Aorta (tissue), 5 donors: ENCODE data around the gene KIFBP. TPM values are rescaled to one million over a fixed set of nuclear protein-coding genes. Genes with fewer than 3 reads are reported as not detected.
"Not testable (repeated sequence)": the region's sequence is repeated elsewhere in the genome, so short reads cannot be mapped to it uniquely, and the experiment has no call there.

Experiments
- ATAC-seq: fragments of 200-7000 bp; cut with Tn5 transposase; one replicate; pipeline ENCODE4 v1.9.1; 2022; ENCODE audit warnings: moderate library complexity; ENCODE audit not compliant: low FRiP score
- DNase-seq, 2 donors: peaks; one replicate each; pipeline ENCODE4 v3.0.0-alpha.2; 2020
- H3K27ac ChIP-seq, 2 donors: one replicate each; pipeline ENCODE4 v1.5.1; 2013; ENCODE audit warnings: low read length in 2 of 2, mild to moderate bottlenecking in 2 of 2, moderate library complexity in 2 of 2, control low read depth in 1 of 2, inconsistent platforms in 1 of 2, low read depth in 1 of 2
- H3K27me3 ChIP-seq, 2 donors: one replicate each; pipeline ENCODE4 v1.6.1; 2013; ENCODE audit warnings: control low read depth in 1 of 2, low read length in 1 of 2, mild to moderate bottlenecking in 1 of 2, moderate library complexity in 1 of 2; ENCODE audit not compliant: insufficient read depth in 2 of 2, control insufficient read depth in 1 of 2
- H3K36me3 ChIP-seq, 2 donors: one replicate each; pipeline ENCODE4 v1.6.1; 2013; ENCODE audit warnings: control low read depth in 1 of 2, low read length in 1 of 2, mild to moderate bottlenecking in 1 of 2; ENCODE audit not compliant: insufficient read depth in 2 of 2, control insufficient read depth in 1 of 2
- H3K4me1 ChIP-seq, 2 donors: one replicate each; pipeline ENCODE4 v1.6.1; 2013; ENCODE audit warnings: low read length in 2 of 2, control low read depth in 1 of 2, mild to moderate bottlenecking in 1 of 2, moderate library complexity in 1 of 2; ENCODE audit not compliant: insufficient read depth in 2 of 2, control insufficient read depth in 1 of 2
- H3K4me3 ChIP-seq, 2 donors: one replicate each; pipeline ENCODE4 v1.5.1; 2013; ENCODE audit warnings: low read length in 2 of 2, control low read depth in 1 of 2, mild to moderate bottlenecking in 1 of 2
- H3K9me3 ChIP-seq: one replicate; pipeline ENCODE4 v1.6.1; 2013; ENCODE audit warnings: mild to moderate bottlenecking, low read length; ENCODE audit not compliant: control insufficient read depth
- WGBS, 2 donors: extraction: QIAGEN DNeasy Blood & Tissue Kit; methylation state at CpG; one replicate each; pipeline ENCODE4 v1.1.7; 2013; 5-methylcytosine and 5-hydroxymethylcytosine counted together
- intact Hi-C, 2 donors: fragments of 100-400 bp; cut with DNase I; formaldehyde crosslinking; loops; one replicate each; pipeline versions ENCODE4 v1.14.2 to v1.15.0; 2022
- long read RNA-seq, 2 donors: library from polyadenylated mRNA; unstranded; transcript quantifications; one replicate each; pipeline ENCODE4 v2.0.0, GENCODE V29; 2020 to 2021
- polyA plus RNA-seq, 2 donors: library from polyadenylated mRNA; stranded (reverse); fragments of 200-250 nt; gene quantifications; one replicate each; pipeline ENCODE4 v1.2.3, GENCODE V29; 2013
- total RNA-seq, 2 donors: library from RNA; stranded (reverse); fragmentation: NEBNext Ultra II Directional; extraction: Animal tissue kit (Norgen Biotek cat#: 25700); gene quantifications; one replicate each; pipeline ENCODE4 v1.2.1, GENCODE V29; 2021
- donor health status: healthy with polysubstance abuse.
- donor health status: Bipolar disorder and iron deficiency.
- donor health status: DM: no; HTN: no; CAD: no.
- donor health status: DM: no; HTN: no; CAD: no.
- donor health status: DM: yes; HTN: yes; CAD: no.

KIFBP gene, protein sequence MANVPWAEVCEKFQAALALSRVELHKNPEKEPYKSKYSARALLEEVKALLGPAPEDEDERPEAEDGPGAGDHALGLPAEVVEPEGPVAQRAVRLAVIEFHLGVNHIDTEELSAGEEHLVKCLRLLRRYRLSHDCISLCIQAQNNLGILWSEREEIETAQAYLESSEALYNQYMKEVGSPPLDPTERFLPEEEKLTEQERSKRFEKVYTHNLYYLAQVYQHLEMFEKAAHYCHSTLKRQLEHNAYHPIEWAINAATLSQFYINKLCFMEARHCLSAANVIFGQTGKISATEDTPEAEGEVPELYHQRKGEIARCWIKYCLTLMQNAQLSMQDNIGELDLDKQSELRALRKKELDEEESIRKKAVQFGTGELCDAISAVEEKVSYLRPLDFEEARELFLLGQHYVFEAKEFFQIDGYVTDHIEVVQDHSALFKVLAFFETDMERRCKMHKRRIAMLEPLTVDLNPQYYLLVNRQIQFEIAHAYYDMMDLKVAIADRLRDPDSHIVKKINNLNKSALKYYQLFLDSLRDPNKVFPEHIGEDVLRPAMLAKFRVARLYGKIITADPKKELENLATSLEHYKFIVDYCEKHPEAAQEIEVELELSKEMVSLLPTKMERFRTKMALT
- 10 to 100 TPM; 27.4 to 28.4 TPM for total RNA-seq
- polyA plus RNA-seq: 10 to 100 TPM; 19.0 to 23.3 TPM
- long read RNA-seq, donor 1, transcript KIF1BP-201 (7 exons, 2,544 nt): major isoform, 120 of 146 reads
- long read RNA-seq, donor 1, partial matches to known transcripts: 8 of 146 reads
- long read RNA-seq, donor 1, other reads (novel, unspliced or antisense): 14 of 146 reads
- long read RNA-seq, donor 2, transcript KIF1BP-201 (7 exons, 2,544 nt): major isoform, 22 of 27 reads
- long read RNA-seq, donor 2, partial matches to known transcripts: 3 of 27 reads
- long read RNA-seq, donor 2, other reads (novel, unspliced or antisense): 1 of 27 reads

DNA sequence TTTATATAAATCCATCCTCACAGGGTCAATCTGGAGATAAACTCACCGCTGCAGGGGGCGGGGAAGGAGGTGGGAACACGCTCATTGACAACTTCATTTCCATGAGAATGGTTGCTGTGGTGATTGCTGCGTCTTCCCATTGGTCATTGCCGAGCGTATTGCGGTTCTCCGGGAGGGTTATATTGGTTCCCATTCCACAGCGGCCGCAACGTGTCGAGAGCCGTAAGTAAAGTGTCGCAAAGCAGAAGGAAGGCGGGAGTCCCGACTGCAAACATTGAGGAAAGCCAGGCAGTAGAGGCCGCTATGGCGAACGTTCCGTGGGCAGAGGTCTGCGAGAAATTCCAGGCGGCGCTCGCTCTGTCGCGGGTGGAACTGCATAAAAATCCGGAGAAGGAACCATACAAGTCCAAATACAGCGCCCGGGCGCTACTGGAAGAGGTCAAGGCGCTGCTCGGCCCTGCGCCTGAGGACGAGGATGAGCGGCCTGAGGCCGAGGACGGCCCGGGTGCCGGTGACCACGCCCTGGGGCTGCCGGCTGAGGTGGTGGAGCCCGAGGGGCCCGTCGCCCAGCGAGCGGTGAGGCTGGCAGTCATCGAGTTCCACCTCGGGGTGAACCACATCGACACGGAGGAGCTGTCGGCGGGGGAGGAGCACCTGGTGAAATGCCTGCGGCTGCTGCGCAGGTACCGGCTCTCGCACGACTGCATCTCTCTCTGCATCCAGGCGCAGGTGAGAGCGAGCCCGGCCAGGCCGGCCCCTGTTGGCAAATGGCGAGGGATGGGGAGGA is at the start of gene KIFBP:
TSS of gene KIFBP (plus strand) at position 274 of the 787 bp plus-strand sequence. CDS start at position 304, 30 bp downstream.
- peak; percentile 95 to 96 for DNase-seq
- peak; percentile 97 for ATAC-seq
- Histone ChIP-seq H3K4me1 (no peaks in the 10 kb centered on the region), H3K27ac (peak within 1 kb of the TSS; percentile 18 to 85), H3K4me3 (peak within 1 kb of the TSS; percentile 91 to 96), H3K36me3 (no peaks in the 10 kb centered on the region), H3K9me3 (no peaks in the 10 kb centered on the region), H3K27me3 (no peaks in the 10 kb centered on the region)
- 0% methylated on average over 59 to 62 of the region's 62 CpGs for WGBS, 2 donors
- intact Hi-C loops: loop anchor here in 1 of 2 donors (2.0 kb wide), 2 partner anchors 32 to 104 kb away; partner anchors contain the start of gene DDX21

DNA sequence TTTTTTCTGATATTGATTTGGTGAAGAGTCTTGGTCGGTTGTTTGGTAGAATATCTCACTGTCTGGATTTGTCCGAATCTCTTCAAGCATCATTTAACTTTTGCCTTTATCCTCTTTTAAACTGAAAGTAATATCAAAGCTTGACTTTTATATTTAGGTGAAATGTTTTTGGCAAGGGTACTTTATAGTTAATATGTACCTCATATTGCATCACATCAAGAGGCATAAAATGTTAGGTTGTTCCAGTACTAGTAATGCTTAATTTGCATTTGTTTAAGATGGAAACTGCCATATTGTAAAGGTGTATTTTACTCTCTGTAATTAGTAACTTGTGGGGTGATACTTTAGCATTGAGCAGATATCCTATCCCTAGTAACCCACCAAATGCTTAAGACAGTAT is 49.7 kb upstream of the KIFBP start:
- no peak overlapping the region for H3K4me3 ChIP-seq
- no peaks in the 10 kb centered on the region for H3K4me1 ChIP-seq
- no peaks in the 10 kb centered on the region for H3K9me3 ChIP-seq
- ATAC-seq: no peak
- 87% methylated on average over 2 of the region's 2 CpGs for WGBS, 2 donors
- no peak for DNase-seq
- peaks cover 2 to 6% of the 10 kb centered on the region in 2 donors for H3K36me3 ChIP-seq
- intact Hi-C loops: no loop called here
- no peak overlapping the region for H3K27ac ChIP-seq
- no peaks in the 10 kb centered on the region for H3K27me3 ChIP-seq

DNA sequence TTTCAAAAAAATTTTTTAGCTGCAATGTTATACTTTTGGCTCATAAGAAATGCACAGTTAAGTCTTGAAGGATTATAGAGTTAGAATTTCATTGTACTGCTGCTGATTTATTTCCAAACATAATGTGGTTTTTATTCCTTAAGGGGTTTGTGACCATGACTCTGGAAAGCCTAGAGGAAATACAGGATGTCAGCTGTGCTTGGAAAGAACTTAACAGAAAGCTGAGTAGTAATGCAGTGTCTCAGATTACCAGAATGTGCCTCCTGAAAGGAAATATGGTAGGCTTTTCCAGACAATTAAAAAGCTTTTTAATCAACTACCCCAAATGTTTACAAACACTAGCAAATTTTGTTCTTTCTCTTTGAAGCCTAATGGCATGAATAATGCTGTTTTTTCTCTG is 47.7 kb upstream of the KIFBP start:
- H3K27me3 ChIP-seq: not testable (repeated sequence)

DNA sequence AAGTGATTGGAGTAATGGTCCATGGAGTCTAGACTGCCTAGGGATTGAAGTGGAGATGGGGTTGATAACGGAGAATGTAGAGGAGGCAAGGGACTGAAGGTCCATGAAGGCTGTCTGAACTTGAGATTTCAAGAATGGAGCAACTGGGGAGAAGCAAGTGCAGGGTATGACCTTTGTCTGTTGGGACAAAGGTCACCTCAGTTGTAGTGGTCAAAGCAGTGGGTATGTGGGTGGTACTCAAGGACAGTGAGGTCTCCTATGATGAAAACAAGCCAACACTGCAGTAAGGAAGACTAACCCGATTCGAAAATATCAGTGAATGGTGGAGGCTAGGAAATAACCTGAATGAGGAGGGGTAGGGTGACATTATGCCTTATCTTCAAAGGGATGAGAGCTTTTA is 38.0 kb upstream of the KIFBP start:
- intact Hi-C loops: no loop called here
- H3K36me3 ChIP-seq: no peaks in the 10 kb centered on the region
- no peaks in the 10 kb centered on the region for H3K9me3 ChIP-seq
- WGBS, 2 donors: 89 to 93% methylated on average over 3 of the region's 3 CpGs
- no peak overlapping the region for H3K4me3 ChIP-seq
- no peak for ATAC-seq
- no peak for DNase-seq
- no peaks in the 10 kb centered on the region for H3K4me1 ChIP-seq
- H3K27me3 ChIP-seq: no peaks in the 10 kb centered on the region
- no peak overlapping the region for H3K27ac ChIP-seq

More for the DNA sequence above, 47.7 kb upstream of the KIFBP start:
- DNase-seq, ATAC-seq, H3K36me3 ChIP-seq, H3K27ac ChIP-seq, H3K9me3 ChIP-seq, H3K4me3 ChIP-seq, H3K4me1 ChIP-seq, intact Hi-C loops: not testable (repeated sequence)

DNA sequence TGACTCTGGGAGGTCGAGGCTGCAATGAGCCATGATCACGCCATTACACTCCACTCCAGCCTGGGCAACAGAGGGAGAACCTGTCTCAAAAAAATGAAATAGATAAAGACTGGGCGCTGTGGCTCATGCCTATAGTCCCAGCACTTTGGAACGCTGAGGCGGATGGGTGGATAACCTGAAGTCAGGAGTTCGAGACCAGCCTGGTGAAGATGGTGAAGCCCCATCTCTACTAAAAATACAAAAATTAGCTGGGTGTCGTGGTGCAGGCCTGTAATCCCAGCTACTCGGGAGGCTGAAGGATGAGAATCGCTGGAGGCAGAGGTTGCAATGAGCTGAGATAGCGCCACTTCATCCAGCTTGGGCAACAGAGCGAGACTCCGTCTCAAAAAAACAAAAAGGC is 33.7 kb upstream of the KIFBP start:
- DNase-seq: no peak
- no peak overlapping the region for H3K27ac ChIP-seq
- WGBS, 2 donors: 92 to 93% methylated on average over 12 of the region's 12 CpGs
- no peaks in the 10 kb centered on the region for H3K9me3 ChIP-seq
- intact Hi-C loops: no loop called here
- ATAC-seq: no peak
- no peaks in the 10 kb centered on the region for H3K27me3 ChIP-seq
- no peaks in the 10 kb centered on the region for H3K36me3 ChIP-seq
- peaks cover 0 to 8% of the 10 kb centered on the region in 2 donors for H3K4me1 ChIP-seq
- no peak overlapping the region for H3K4me3 ChIP-seq

GRCh38 chr10:68955355-68955831 is 33.2 kb upstream of the KIFBP start:
- intact Hi-C loops: no loop called here

DNA sequence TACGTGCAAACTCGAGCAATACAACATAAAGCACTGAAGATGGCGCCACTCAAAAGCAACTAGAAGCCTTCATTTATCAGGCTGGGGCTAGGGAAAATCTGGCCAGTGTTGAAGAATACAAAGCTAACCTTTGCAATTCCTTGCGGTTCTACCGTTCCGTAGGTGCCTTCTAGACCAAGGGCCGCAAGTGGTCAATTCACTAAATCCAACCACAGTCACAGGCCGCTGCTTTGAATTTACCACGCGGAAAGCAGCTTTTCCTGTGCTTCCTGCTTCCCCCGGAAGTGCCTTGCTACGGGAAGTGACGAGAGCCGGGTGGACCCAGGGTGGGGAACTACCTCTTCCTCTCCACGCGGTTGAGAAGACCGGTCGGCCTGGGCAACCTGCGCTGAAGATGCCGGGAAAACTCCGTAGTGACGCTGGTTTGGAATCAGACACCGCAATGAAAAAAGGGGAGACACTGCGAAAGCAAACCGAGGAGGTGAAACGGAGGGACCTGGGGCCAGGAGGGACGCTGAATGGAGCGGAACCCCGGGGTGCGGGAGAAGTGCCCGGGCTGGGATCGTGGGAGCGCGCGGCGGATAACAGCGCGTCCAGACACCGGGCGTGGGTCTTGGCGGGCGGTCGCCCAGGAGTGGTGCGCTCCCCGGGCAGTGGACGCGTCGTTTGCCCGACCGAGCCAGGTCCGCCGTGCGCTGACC is 32.6 kb upstream of the KIFBP start, which contains the start of gene DDX21:
TSS of gene DDX21 (plus strand) at position 339 of the 701 bp plus-strand sequence. CDS start at position 395, 56 bp downstream.
- no peaks in the 10 kb centered on the region for H3K36me3 ChIP-seq
- peaks cover 0 to 8% of the 10 kb centered on the region in 2 donors for H3K4me1 ChIP-seq
- peak within 1 kb of the TSS in 1 of 2 donors; percentile 97 for H3K27ac ChIP-seq
- intact Hi-C loops: loop anchor here in 1 of 2 donors (2.0 kb wide), 1 partner anchor 33 kb away; the partner anchor contains the start of gene KIFBP
- peak; percentile 95 to 96 for DNase-seq
- 0% methylated on average over 47 to 53 of the region's 53 CpGs for WGBS, 2 donors
- peak within 1 kb of the TSS; percentile 66 to 83 for H3K4me3 ChIP-seq
- peak; percentile 96 for ATAC-seq
- no peaks in the 10 kb centered on the region for H3K27me3 ChIP-seq
- no peaks in the 10 kb centered on the region for H3K9me3 ChIP-seq

More at GRCh38 chr10:68955355-68955831, 33.2 kb upstream of the KIFBP start:
- WGBS, 2 donors: 6% methylated on average over 16 of the region's 16 CpGs
- Histone ChIP-seq H3K4me1 (peaks cover 0 to 8% of the 10 kb centered on the region in 2 donors), H3K36me3 (no peaks in the 10 kb centered on the region), H3K27ac (peak overlapping the region in 1 of 2 donors; percentile 97), H3K9me3 (no peaks in the 10 kb centered on the region), H3K4me3 (peak overlapping the region; percentile 66 to 83), H3K27me3 (no peaks in the 10 kb centered on the region)
- ATAC-seq (peak; percentile 5), DNase-seq (no peak)
